ENCODE measurements around the gene FOXE1. TPM values are rescaled to one million over a fixed set of nuclear protein-coding genes. Genes with fewer than 3 reads are reported as not detected.

Gene FOXE1
- total RNA-seq, 1 donor from 2014 or later: not detected

DNA sequence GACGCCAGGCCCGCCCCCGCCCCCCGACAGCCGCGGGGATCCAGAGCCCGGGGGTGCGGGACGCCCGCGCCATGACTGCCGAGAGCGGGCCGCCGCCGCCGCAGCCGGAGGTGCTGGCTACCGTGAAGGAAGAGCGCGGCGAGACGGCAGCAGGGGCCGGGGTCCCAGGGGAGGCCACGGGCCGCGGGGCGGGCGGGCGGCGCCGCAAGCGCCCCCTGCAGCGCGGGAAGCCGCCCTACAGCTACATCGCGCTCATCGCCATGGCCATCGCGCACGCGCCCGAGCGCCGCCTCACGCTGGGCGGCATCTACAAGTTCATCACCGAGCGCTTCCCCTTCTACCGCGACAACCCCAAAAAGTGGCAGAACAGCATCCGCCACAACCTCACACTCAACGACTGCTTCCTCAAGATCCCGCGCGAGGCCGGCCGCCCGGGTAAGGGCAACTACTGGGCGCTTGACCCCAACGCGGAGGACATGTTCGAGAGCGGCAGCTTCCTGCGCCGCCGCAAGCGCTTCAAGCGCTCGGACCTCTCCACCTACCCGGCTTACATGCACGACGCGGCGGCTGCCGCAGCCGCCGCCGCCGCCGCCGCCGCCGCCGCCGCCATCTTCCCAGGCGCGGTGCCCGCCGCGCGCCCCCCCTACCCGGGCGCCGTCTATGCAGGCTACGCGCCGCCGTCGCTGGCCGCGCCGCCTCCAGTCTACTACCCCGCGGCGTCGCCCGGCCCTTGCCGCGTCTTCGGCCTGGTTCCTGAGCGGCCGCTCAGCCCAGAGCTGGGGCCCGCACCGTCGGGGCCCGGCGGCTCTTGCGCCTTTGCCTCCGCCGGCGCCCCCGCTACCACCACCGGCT is 1.0 kb downstream of the FOXE1 start:
- Mint-ChIP-seq H3K4me1 (ENCODE audit: unreplicated experiment) (peaks cover 13% of the 10 kb centered on the region), H3K27ac (ENCODE audit: unreplicated experiment) (no peak overlapping the region), H3K36me3 (ENCODE audit: low read depth, unreplicated experiment) (no peaks in the 10 kb centered on the region), H3K4me3 (ENCODE audit: unreplicated experiment) (peak overlapping the region; percentile 88), H3K27me3 (ENCODE audit: unreplicated experiment) (peaks cover 35% of the 10 kb centered on the region), H3K9me3 (ENCODE audit: unreplicated experiment) (no peaks in the 10 kb centered on the region)
- DNase-seq (ENCODE audit: low spot score): peak; percentile 60
- TF ChIP-seq, protein P1, sequence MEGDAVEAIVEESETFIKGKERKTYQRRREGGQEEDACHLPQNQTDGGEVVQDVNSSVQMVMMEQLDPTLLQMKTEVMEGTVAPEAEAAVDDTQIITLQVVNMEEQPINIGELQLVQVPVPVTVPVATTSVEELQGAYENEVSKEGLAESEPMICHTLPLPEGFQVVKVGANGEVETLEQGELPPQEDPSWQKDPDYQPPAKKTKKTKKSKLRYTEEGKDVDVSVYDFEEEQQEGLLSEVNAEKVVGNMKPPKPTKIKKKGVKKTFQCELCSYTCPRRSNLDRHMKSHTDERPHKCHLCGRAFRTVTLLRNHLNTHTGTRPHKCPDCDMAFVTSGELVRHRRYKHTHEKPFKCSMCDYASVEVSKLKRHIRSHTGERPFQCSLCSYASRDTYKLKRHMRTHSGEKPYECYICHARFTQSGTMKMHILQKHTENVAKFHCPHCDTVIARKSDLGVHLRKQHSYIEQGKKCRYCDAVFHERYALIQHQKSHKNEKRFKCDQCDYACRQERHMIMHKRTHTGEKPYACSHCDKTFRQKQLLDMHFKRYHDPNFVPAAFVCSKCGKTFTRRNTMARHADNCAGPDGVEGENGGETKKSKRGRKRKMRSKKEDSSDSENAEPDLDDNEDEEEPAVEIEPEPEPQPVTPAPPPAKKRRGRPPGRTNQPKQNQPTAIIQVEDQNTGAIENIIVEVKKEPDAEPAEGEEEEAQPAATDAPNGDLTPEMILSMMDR (IDR thresholded peaks at IDR 0.05; ENCODE audit: unreplicated experiment): peak; percentile 46

DNA sequence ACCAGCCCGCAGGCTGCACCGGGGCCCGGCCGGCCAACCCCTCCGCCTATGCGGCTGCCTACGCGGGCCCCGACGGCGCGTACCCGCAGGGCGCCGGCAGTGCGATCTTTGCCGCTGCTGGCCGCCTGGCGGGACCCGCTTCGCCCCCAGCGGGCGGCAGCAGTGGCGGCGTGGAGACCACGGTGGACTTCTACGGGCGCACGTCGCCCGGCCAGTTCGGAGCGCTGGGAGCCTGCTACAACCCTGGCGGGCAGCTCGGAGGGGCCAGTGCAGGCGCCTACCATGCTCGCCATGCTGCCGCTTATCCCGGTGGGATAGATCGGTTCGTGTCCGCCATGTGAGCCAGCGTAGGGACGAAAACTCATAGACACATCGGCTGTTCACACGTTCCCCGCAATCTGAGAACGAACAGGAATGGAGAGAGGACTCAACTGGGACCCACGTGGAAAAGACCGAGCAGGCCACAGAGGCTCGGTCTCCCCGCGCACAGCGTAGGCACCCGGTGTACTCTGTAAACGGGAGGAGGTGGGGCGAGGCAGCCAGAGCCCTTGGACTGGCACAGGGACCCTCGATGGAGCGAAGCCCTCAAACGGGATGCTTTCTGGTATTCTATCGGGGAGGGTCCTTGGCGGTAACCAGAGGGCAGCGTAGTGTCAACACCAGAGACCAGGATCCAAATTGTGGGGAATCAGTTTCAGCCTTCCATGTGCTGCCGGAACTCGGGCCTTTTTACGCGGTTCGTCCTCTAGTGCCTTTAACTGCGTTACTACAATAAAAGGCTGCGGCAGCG is 1.9 kb downstream of the FOXE1 start:
- Mint-ChIP-seq H3K4me1 (ENCODE audit: unreplicated experiment) (peaks cover 13% of the 10 kb centered on the region), H3K9me3 (ENCODE audit: unreplicated experiment) (no peaks in the 10 kb centered on the region), H3K36me3 (ENCODE audit: low read depth, unreplicated experiment) (no peaks in the 10 kb centered on the region), H3K27me3 (ENCODE audit: unreplicated experiment) (peaks cover 32% of the 10 kb centered on the region), H3K27ac (ENCODE audit: unreplicated experiment) (no peak overlapping the region), H3K4me3 (ENCODE audit: unreplicated experiment) (no peak overlapping the region)
- TF ChIP-seq, protein P1 (IDR thresholded peaks at IDR 0.05; ENCODE audit: unreplicated experiment): no peak
- DNase-seq (ENCODE audit: low spot score): no peak

DNA sequence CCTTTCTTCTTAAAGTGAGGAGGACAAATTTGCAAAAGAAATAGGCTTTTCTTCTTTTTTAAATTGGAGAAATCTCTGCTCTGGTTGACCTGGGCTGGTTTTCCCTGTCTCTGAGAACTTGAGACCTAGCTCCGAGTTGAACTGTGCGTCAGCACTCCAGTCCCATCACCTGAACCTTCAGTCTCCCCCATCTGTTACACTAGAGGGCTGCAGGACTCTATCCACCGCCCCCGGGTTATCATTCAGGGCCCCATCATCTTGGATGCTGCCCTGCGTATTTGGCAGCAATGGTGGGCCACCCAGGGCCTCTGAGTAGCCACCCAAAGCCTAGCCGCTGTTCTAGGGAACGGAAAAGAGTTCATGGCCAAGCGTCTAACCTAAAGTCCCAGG is 2.5 kb downstream of the FOXE1 start:
- DNase-seq (ENCODE audit: low spot score): no peak
- H3K9me3 Mint-ChIP-seq (ENCODE audit: unreplicated experiment): no peaks in the 10 kb centered on the region
- no peak overlapping the region for H3K4me3 Mint-ChIP-seq (ENCODE audit: unreplicated experiment)
- TF ChIP-seq, protein P1 (IDR thresholded peaks at IDR 0.05; ENCODE audit: unreplicated experiment): no peak
- no peak overlapping the region for H3K27ac Mint-ChIP-seq (ENCODE audit: unreplicated experiment)
- peaks cover 28% of the 10 kb centered on the region for H3K27me3 Mint-ChIP-seq (ENCODE audit: unreplicated experiment)
- H3K36me3 Mint-ChIP-seq (ENCODE audit: low read depth, unreplicated experiment): no peaks in the 10 kb centered on the region
- peaks cover 13% of the 10 kb centered on the region for H3K4me1 Mint-ChIP-seq (ENCODE audit: unreplicated experiment)

DNA sequence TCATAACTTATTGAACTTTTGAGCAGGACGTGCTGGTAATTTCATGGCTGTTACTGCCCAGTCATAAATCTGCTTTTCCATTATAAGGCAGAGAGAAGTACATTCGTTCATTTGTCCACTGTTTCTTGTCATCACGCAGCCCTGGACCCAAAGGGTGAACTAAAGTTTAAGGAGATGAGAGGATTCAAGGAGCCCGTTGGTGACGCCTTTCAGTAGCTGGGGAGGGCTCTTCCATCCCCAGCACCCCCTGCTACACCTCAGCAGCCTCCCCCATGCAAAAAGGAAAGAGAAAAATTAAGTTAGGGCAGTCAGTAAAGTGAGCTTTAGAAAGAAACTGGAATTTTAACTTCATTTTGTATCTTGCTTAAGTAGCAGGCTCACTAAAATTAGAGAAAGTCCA is 2.9 kb downstream of the FOXE1 start:
- H3K4me1 Mint-ChIP-seq (ENCODE audit: unreplicated experiment): peaks cover 13% of the 10 kb centered on the region
- TF ChIP-seq, protein P1 (IDR thresholded peaks at IDR 0.05; ENCODE audit: unreplicated experiment): no peak
- H3K4me3 Mint-ChIP-seq (ENCODE audit: unreplicated experiment): no peak overlapping the region
- H3K27me3 Mint-ChIP-seq (ENCODE audit: unreplicated experiment): peaks cover 29% of the 10 kb centered on the region
- H3K9me3 Mint-ChIP-seq (ENCODE audit: unreplicated experiment): no peaks in the 10 kb centered on the region
- H3K27ac Mint-ChIP-seq (ENCODE audit: unreplicated experiment): no peak overlapping the region
- DNase-seq (ENCODE audit: low spot score): no peak
- H3K36me3 Mint-ChIP-seq (ENCODE audit: low read depth, unreplicated experiment): no peaks in the 10 kb centered on the region

All from endothelial cell (in vitro differentiated cells).